Left forelimb (tissue), 1 donor: Measurements from ENCODE around the gene GRAMD1A.
"Not testable (repeated sequence)": the region's sequence is repeated elsewhere in the genome, so short reads cannot be mapped to it uniquely, and the experiment has no call there.

Source experiments
- DNase-seq: peaks from one replicate; pipeline ENCODE4 v3.0.0-alpha.2; 2018; ENCODE audit warnings: low spot score

GRAMD1A gene

DNA sequence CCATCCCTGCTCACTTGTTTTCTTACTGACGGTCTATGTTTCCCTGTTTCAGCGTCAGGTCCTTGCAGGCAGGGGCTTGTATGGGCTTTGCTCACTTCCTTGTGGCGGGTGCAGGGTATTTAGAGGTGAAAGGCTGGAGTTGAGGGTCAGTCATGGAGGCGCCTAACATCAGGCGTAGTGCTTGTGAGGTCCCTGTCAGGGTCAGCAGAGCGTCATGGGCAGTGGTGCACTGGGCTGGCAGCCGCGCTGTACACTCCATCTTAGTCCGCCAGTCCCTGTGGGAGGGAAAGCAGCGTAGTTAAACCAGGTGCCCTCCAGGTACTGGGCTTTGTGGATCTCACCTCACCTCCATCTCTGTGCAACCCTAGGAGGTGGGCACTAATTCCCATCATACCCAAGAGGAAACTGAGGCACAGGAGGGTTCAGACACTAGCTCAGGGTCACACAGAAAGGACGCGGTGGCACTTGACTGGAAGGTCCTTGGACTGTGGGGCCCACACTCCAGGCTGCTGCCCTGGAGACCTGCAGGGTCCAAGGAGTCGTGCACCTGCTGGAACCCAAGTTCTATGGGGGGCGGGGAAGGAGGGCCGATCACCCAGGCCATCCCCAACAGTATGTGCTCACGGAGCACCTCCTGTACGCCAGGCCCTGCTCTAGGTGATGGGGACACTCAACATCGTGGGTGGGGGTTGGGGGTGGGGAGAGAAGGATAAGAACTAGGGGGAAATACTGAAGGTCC lies 4.6 kb downstream of the GRAMD1A start:
- no peak for DNase-seq

DNA sequence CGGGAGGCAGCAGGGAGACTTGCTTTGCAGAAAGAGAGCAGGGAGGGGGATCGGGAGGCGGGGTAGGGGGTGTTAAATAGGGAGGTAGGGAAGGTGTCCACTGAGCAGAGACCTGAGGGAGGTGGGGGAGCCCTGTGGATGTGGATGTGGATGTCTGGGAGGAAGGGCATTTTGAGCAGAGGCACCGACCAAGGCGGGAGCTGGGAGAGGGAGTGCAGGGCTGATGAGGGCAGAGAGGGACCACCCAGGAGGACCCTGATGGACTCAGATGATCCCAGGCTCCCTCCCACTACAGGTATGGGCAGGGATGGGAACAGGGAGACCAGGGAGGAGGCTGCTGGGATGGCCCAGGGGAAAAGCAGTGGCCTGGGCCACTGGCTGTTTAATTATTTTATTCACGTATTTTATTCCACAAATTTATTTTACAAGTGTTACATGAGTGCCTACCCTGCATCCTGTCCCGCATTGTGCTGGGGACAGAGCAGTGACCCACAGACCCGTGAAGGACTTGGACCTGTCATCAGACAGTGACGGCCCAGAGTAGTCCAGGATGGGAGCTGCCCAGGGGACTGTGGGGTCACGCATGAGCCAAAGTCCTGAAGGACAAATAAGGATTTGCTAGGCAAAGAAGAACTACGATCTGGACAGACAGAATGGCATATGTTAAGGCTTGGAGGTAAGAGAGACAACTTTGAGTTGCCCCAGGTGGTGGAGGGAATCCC lies 5.3 kb downstream of the GRAMD1A start:
- DNase-seq = no peak

DNA sequence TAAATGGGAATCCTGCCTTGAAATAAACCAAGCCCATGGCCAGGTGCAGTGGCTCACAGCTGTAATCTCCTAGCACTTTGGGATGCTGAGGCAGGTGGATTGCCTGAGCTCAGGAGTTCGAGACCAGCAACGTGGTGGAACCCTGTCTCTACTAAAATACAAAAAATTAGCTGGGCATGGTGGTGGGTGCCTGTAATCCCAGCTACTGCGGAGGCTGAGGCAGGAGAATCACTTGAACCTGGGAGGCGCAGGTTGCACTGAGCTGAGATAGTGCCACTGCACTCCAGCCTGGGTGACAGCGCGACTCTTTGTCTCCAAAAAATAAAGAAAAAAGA lies 5.9 kb downstream of the GRAMD1A start:
- DNase-seq = not testable (repeated sequence)

DNA sequence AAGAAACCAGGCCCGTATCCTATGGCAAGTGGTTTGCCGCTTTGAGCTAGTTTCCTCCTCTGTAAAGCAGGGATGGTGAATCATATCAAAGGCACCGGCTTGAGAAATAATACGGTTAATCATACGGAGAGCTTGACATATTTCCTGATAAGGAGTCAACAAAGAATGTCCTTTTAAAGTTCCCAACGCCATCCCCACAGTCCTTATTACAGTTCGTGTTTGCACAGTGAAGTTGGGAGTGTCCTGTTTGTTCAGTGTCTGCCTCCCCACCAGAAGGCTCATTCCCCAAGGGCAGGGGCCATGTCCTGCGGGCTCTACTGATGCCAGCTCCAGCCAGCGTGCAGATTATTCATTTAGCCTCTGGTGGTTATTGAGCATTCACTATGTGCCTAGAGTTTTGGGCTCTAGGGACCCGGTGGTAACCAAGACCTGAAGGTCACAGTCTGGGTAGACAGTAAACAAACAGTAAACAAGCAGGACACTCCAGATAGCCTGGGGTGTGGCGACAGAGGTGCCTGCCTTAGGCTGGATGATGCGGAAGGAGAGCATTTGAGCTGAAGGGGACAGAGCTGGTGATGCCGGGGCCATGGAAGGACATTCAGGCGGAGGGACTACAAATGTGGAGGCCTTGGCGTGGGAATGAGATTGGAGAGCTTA lies 6.3 kb downstream of the GRAMD1A start:
- no peak for DNase-seq

DNA sequence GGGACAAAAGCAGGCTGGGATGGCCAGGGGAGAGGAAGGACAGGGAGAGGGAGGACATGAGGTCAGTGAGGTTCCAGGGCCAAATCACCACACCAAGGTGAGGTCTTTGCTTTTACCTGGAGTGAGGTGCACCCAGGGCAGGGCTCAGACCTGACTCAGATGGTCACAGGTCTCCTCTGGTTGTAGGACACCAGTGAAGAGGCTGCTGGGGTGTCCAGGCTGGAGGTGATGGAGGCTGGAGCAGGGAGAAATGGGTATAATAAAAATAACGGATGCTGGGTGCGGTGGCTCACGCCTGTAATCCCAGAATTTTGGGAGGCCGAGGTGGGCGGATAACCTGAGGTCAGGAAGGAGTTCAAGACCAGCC lies 6.9 kb downstream of the GRAMD1A start:
- DNase-seq = no peak

DNA sequence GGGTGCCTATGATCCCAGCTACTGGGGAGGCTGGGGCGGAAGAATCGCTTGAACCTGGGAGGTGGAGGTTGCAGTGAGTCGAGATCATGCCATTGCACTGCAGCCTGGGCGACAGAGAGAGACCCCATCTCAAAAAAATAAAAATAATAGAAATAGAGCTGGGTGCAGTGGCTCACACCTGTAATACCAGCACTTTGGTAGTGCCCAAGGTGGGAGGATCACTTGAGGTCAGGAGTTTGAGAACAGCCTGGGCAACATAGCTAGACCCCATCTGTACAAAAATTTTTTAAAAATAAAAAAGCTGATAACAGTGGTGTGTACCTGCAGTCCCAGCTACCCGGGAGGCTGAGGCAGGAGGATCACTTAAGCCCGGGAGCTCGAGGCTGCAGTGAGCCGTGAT lies 7.3 kb downstream of the GRAMD1A start:
- DNase-seq = not testable (repeated sequence)

DNA sequence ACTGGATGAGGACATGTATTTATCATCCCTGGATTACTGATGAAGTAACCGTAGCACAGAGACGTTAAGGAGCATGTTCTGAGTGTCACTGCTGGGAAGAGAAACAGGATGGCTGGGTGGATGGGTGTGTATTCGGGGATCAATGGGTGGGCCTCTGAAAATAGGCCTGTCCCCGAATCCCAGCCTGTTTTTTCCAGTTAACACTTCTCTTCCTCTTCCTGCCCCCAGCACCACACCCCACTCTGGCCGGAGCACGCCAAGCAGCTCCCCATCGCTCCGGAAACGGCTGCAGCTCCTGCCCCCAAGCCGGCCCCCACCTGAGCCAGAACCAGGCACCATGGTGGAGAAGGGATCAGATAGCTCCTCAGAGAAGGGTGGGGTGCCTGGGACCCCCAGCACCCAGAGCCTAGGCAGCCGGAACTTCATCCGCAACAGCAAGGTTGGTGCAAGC lies 8.8 kb downstream of the GRAMD1A start:
- no peak for DNase-seq

DNA sequence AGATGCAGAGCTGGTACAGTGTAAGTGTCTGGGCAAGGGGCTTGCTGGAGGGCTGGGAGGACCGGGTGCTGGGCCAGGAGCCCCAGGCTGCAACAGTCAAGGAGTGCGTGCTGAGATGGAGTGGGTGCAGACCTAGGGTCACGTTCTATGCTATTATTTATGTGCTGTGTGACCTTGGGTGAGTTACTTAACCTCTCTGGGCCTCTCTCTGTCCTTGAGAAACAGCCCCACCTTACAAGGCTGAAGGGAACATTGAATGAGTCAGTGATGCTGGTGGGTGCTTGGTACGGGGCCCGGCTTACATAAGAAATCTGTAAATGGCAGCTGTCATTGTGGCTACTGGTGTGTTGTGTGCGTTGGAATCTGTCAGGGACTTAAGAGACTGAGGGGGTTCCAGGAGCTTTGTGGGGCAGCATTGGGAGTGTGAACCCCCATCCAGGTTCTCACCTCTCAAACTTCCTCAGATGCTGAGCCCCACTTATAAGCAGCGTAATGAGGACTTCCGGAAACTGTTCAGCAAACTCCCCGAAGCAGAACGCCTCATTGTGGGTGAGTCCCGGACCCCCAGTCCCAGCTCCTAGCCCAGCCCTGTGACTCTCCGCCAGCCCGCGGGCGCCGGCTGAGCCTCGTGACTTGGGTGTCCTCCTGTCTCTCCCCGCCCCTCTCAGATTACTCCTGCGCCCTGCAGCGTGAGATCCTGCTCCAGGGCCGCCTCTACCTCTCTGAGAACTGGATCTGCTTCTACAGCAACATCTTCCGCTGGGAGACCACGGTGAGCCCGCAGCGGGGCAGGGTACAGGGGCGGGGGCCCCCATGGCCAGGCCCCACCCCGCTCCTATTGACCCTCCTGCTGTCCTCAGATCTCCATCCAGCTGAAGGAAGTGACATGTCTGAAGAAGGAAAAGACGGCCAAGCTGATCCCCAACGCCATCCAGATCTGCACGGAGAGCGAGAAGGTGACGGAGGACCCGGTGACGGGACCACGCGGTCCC lies 9.6 kb downstream of the GRAMD1A start:
- DNase-seq = no peak

DNA sequence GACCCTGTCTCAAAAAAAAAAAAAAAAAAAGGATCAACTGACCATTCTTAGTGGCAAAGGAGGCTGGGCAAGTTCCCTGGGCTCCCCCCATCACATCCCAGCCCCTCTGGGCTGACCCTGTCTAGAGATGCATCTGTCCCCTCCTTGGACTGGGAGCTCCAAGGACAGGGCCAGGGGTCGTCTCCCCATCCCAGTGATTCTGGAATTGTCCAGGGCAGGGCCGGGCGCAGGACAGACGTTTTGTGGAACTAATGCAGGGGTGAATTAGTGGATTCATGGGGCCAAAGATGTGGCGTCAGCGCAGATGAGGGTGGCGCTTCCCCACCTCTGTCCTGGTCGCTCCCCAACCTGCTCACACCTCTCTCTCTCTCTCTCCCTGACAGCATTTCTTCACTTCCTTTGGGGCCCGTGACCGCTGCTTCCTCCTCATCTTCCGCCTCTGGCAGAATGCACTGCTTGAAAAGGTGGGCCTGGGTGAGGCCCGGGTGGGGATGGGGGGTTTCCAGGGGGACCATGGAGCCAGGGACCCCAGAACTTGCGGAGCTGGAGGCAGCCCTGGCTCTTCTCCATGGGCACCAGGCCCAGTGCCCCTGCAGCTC lies 11.1 kb downstream of the GRAMD1A start:
- no peak for DNase-seq

DNA sequence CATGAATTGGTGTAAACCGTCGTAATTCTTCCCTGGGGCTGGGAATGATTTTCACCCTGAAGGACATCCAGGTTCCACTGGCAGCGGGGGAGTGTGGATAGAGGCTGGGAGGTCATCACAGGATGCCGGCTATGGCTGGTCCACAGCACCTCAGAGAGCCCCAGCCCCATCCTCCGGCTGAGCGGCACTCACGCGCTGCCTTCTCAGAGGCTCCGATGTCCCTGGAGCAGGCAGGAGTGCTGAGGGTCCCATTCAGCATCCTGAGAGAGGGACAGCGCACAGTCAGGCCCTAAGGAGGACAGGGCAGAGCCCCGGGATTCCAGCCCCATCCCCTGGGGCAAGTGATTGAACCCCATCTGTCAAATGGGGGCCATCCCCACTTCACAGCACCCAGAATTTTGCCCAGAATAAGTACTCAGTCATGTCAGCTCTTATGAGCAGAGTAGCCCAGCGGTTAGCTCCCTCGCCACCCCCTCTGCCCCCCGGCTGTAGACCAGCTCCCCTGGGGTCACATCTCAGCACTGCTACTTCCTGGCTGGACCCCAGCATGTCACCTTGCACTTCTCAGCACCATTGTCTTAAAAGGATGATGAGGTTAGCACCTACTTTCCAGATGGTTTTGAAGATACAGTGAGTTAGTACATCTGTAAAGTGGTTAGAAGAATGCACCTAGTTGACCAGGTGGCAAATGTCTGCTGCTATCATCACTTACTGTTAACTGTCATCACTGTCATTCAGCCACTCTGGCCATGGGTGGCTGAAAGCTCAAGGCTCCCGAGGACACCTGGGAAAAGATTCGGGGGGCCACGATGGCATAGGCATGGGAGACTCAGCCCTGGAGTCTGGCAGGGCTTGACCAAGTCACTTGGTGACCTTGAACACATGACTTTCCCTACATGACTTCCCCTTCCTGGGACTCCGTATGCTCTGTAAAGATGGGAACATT lies 11.9 kb downstream of the GRAMD1A start:
- no peak for DNase-seq

DNA sequence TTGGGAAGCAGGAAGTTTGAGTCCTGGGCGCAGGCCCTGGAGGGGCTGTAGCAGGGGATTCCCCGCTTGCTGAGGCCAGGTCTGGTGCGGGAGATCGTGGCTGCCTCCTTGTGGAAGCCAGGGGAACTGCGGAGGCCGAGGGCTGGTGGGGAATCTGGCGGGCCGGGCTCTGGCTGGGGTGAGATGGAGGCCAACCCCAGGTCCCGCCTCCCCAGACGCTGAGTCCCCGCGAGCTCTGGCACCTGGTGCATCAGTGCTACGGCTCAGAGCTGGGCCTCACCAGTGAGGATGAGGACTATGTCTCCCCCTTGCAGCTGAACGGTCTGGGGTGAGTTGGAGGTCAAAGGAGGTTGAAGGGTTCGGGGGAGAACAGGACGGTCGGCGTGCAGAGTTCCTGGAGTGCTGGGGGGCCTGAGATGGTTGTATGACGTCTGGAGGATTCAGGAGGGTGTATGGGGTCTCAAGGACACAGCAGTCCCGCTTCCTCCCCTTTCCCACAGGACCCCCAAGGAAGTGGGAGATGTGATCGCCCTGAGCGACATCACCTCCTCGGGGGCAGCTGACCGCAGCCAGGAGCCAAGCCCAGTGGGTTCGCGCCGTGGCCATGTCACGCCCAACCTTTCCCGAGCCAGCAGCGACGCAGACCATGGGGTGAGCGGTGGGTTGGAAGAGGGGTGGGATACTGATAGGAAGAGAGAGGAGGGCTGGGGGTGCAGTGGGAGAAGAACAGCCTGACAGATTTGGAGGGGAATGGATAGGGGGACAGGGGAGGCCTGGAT lies 13.1 kb downstream of the GRAMD1A start:
- peak; percentile 80 for DNase-seq

DNA sequence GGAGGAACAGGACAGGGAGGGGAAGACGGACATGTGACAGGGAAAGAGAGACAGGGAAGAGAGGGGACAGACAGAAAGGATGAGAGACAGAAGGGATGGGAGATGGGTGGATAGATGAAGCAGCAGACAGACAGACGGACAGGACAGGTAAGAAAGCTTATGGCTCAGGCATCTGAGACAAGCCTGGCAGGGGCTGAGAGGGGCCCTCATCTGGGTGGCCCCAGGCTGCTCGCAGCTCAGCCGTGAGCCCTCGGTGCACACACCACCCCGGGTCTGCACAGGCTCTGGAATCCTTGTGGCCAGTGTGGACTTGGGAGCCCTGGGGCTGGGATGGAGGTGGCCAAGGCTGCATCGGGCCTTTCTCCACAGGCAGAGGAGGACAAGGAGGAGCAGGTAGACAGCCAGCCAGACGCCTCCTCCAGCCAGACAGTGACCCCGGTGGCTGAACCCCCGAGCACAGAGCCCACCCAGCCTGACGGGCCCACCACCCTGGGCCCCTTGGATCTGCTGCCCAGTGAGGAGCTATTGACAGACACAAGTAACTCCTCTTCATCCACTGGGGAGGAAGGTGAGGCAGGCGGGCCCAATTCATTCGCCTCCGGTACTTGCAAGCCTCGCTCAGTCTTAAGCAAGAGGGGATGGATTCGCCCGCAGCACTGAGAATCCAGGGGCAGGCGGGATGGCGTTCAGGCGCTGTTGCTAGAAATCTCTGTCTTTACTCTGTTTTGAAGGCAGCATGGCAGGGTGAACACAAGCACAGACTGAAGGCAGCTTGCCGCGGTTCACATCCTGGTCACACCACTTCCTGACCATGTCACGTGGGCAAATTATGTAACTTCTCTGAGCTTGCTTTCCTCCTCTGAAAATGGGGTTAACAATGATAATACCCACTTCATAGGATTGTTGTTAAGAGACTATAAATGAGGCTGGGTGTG lies 14.0 kb downstream of the GRAMD1A start:
- no peak for DNase-seq

DNA sequence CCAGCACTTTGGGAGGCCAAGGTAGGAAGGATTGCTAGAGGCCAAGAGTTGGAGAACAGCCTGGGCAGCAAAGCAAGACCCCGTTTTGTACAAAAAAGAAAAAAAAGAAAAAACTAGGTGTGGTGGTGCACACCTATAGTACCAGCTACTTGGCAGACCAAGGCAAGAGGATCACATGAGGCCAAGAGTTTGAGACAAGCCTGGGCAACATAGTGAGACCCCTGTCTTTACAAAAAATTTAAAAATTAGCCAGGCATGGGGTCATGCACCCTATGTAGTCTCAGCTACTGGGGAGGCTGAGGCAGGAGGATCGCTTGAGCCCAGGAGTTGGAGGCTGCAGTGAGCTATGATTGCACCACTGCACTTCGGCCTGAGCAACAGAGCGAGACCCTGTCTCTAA lies 14.7 kb downstream of the GRAMD1A start:
- not testable (repeated sequence) for DNase-seq

DNA sequence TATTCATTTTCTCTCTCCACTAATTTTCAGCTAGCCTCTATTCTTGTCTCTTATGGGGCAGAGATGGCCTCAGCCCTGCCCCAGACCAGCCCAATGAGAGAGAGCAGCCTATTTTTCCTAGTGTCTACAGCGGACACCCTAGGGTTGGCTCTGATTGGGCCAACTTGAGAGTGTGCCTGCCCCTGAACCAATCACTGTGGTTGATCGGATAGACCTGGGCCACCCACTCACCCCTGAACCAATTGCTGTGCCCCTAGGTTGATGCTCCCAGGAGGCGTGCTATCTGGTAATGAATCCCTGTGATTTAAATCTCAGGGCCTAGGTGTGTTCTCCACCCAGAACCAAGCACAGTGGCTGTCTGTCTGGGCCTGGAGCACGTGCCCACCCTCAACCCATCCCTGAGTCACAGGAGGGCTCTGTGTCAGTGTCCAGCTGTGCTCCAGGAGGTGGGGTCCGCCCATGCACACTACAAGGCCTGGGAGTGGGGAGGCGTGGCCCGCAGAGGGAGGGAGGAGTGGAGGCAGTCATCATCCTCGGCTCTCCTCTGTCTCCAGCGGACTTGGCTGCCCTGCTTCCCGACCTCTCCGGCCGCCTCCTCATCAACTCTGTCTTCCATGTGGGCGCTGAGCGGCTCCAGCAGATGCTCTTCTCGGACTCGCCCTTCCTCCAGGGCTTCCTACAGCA lies 15.3 kb downstream of the GRAMD1A start:
- DNase-seq = no peak

DNA sequence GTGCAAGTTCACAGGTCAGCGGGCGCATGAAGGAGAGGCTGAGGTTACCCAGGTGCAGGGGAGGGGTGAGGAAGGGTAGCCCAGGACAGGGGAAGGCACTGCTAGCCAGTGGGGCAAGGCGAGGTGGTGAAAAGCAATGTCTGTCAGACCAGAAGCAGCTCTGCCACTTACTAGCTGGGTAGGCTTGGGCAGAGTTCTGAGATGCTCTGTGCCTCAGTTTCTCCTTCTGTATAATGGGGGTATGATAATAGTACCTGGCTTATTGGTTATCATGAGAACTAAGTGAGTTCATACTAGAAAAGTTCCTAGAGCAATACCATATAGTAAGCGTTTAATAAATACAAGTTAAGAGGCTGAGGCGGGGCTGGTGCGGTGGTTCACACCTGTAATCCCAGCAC lies 15.8 kb downstream of the GRAMD1A start:
- DNase-seq = no peak

DNA sequence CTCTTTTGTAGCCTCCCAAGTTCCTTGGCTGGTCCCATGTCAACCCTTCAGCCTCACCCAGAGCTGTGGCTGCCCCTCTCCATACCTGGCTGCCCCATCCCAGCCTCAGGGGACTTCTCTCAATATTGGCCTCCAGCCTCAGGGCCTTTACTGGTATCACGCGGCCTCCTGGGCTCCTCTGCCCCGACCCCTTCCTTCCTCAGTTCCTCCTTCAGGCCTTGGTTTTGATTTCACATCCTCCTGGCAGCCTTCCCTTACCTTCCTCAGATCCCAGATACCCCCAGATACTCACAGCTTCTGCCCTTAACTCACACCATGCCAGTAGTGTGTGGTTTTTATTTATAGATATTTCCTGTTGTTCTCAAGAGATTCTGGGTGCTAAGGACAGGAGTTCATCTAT lies 17.4 kb downstream of the GRAMD1A start:
- no peak for DNase-seq

DNA sequence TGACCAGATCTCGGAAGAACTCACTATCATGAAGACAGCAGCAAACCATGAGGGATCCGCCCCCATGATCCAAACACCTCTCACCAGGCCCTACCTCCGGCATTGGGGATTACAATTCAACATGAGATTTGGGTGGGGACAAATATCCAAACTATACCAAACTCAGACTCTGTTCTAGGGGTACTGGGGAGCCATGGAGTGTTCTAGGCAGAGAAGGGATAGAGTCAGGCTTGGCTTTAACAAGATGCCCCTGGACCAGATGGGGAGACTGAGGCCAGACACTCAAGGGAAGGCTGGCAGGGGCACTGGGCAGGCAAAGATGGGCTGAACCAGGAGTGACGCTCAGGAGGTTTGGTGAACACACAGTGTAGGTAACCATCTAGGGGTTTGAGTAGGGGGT lies 18.3 kb downstream of the GRAMD1A start:
- no peak for DNase-seq

DNA sequence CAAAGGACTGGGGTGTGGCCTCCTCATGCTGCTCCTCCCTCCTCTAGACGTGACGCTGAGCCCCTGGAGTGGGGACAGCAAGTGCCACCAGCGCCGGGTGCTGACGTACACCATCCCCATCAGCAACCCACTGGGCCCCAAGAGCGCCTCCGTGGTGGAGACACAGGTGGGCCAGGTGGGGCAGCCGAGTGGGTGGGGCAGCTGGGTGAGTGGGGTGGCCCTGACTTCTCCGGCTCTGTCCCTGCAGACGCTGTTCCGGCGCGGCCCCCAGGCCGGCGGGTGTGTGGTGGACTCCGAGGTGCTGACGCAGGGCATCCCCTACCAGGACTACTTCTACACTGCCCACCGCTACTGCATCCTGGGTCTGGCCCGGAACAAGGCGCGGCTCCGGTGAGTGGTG lies 19.0 kb downstream of the GRAMD1A start:
- no peak for DNase-seq
